COR-L47 (cell line): ENCODE data around the gene THADA.

Experiments used
- DNase-seq: peaks from one replicate; lab custom pipeline; 2025; lab: John Stamatoyannopoulos, UW

THADA gene

GRCh38 chr2:43325107-43325811, 270.6 kb downstream of the THADA start:
- no peak for DNase-seq

- no peak for DNase-seq
These were observed 271.4 kb downstream of the THADA start for GRCh38 chr2:43324259-43325106.

- DNase-seq, result no peak
These were observed 272.0 kb downstream of the THADA start for GRCh38 chr2:43323857-43324256.

- DNase-seq, result no peak
These were observed 274.4 kb downstream of the THADA start for GRCh38 chr2:43321446-43321845.

- DNase-seq, result no peak
These were observed 276.3 kb downstream of the THADA start for GRCh38 chr2:43319541-43319940.

- peak; percentile 24 for DNase-seq
These were observed 277.0 kb downstream of the THADA start for GRCh38 chr2:43318791-43319190.

GRCh38 chr2:43317680-43318079, 278.2 kb downstream of the THADA start:
- DNase-seq, result no peak

GRCh38 chr2:43317194-43317593, 278.6 kb downstream of the THADA start:
- DNase-seq, result no peak

- no peak for DNase-seq
These were observed 280.4 kb downstream of the THADA start for GRCh38 chr2:43315482-43315881.

- no peak for DNase-seq
These were observed 281.4 kb downstream of the THADA start for GRCh38 chr2:43314299-43314927.

GRCh38 chr2:43313642-43314017, 282.2 kb downstream of the THADA start:
- DNase-seq, result no peak

GRCh38 chr2:43312755-43313641, 282.8 kb downstream of the THADA start:
- no peak for DNase-seq

GRCh38 chr2:43311276-43311675, 284.6 kb downstream of the THADA start:
- DNase-seq, result no peak

- DNase-seq, result no peak
These were observed 285.9 kb downstream of the THADA start for GRCh38 chr2:43309935-43310334.

GRCh38 chr2:43307973-43308372, 287.9 kb downstream of the THADA start:
- DNase-seq, result no peak

- DNase-seq, result no peak
These were observed 288.8 kb downstream of the THADA start for GRCh38 chr2:43307046-43307445.

- DNase-seq, result no peak
These were observed 289.6 kb downstream of the THADA start for GRCh38 chr2:43306197-43306596.

- no peak for DNase-seq
These were observed 290.3 kb downstream of the THADA start for GRCh38 chr2:43305517-43305916.

GRCh38 chr2:43305012-43305411, 290.8 kb downstream of the THADA start:
- DNase-seq, result no peak

- DNase-seq, result no peak
These were observed 291.9 kb downstream of the THADA start for GRCh38 chr2:43303889-43304288.

GRCh38 chr2:43302961-43303494, 292.8 kb downstream of the THADA start:
- DNase-seq, result no peak
